ENCODE results near the gene SYT1.
"Not testable (repeated sequence)": the region's sequence is repeated elsewhere in the genome, so short reads cannot be mapped to it uniquely, and the experiment has no call there.

The SYT1 gene

DNA sequence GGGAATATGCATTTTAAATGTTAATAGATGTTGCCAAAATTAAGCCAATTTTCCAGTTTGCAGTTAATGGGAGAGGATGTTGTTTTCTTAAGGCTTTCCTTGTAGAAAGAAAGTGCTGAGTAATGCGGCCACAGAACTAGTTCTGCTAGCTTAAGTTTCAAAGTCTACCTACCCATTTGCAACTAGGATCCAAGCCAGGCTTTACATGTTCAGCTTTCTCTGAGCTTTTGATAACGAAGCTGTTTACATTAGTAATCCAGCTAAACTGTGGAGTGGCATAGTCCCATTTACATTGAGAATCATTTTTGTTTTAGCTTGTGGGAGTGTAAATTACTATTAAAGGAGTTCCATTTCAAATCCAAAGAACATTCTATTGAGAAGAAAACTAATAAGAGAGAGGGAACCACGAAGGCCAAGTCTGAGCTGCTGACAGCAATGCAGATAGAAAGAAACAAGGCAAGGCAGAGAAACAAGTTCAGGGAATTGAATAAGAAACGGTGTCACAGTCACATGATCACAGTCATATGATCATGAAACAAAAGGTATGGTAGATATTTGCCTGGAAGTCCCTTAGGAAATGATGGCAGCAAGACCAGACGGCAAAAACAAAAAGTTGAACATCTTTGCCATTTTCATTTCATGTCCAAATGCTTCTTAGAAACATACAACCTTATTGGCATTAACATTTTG lies 551.3 kb downstream of the SYT1 start:
- DNase-seq (ENCODE audit: insufficient read length, low spot score): no peak
- no peak for TF ChIP-seq POLR2A (IDR thresholded peaks at IDR 0.05; ENCODE audit: low read depth, low read length)
- FAIRE-seq: peak; percentile 70

DNA sequence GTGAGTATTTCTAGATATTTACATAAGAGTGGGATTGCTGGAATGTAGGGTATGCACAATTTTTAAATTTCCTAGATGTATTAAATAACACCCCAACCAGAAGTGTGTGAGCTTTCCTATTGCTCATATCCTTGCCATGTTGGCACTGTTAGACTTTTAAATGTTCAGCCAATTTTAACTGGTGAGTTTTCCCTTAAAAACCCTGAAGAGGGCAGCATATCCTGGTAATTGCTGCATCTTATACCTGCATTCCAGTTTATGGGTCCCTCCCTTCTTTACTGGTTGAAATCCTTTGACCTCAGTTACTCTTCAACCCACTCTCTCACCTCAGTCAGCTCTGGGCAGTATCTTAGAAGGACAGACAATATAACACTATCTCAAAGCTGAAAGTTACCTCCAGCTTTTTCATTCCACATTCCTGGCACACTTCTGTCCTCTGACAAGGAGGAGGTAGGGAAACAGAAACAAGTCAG lies 555.6 kb downstream of the SYT1 start:
- TF ChIP-seq POLR2A (IDR thresholded peaks at IDR 0.05; ENCODE audit: low read depth, low read length): no peak
- DNase-seq (ENCODE audit: insufficient read length, low spot score): no peak
- peak; percentile 99 for FAIRE-seq

DNA sequence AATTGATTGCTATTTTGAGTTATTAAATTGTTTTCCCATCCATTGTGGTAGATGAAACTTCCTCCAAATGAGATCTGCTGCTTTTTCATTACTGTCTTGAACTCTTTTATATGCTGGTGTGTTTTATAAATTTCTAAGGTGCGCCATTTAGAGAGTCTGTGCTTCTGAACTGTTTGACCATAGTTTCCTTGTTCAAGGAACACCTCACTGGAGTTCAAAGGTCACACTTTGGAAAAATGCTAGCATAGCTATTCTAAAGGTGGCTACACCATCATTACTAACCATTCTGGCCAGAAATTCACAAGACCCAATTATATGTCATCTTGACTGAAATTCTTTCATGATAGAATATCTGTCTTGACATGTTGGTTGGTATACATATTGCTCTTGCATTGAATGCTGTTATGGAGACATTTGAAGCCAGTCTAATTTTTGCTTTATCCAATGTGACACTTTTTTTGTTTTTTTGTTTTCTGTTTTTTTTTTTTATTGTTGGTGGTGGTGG lies 556.7 kb downstream of the SYT1 start:
- no peak for FAIRE-seq
- TF ChIP-seq POLR2A (IDR thresholded peaks at IDR 0.05; ENCODE audit: low read depth, low read length): no peak
- no peak for DNase-seq (ENCODE audit: insufficient read length, low spot score)

DNA sequence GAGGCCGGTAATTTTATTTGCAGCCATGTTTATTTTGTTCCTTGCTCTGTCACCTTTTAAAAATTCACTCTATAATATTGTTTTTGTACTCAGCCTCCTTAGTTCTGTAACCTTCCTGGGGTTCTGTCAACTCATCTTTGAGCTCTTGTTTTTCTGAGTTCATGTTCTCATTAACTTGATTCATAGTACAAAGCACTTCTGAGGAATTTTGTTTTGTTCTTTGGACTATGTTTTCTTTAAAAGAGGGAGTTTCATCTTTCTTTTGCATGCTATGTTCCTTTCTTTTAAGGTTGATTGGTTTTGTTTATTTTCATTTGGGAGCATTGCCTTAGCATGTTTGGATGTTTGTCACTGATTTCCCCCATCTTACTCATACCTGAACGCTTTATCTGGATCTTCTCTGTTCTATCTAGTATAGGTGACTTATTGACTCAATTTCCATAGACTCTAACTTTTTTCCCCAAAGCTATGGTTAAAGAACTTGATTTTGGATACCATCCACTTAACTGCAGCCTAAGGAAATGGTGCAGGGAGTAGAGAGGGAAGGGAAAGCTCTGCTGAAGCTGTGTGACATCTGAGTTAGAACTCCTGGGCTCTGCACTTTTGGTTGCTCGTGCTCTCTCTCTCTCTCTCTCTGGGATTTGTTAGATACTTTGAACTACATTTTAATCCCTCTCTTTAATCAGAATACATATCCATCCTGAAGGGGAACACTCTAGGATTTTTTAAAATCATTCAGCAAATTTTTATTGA lies 557.7 kb downstream of the SYT1 start:
- FAIRE-seq (peak; percentile 70), DNase-seq (ENCODE audit: insufficient read length, low spot score) (no peak)
- TF ChIP-seq POLR2A (IDR thresholded peaks at IDR 0.05; ENCODE audit: low read depth, low read length): no peak

DNA sequence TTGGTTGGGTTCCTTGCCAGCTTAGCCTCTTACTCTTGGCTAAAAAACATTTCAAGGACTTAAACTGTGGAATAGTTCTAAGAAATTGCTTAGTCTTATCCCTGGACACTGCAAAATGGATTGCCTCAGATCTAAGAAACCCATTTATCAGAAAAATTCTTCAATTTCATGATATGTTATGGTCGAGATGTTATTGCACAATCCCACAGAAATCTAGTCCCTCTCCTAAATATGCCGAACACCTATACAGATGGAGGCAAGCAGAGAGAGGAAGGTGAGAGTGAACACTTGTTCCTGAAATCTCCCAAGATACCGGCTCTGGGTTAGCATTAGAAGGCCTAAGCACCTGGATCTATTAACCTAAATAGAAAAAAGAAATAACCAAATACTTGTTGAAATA lies 559.0 kb downstream of the SYT1 start:
- FAIRE-seq (peak; percentile 62), DNase-seq (ENCODE audit: insufficient read length, low spot score) (no peak)
- no peak for TF ChIP-seq POLR2A (IDR thresholded peaks at IDR 0.05; ENCODE audit: low read depth, low read length)

DNA sequence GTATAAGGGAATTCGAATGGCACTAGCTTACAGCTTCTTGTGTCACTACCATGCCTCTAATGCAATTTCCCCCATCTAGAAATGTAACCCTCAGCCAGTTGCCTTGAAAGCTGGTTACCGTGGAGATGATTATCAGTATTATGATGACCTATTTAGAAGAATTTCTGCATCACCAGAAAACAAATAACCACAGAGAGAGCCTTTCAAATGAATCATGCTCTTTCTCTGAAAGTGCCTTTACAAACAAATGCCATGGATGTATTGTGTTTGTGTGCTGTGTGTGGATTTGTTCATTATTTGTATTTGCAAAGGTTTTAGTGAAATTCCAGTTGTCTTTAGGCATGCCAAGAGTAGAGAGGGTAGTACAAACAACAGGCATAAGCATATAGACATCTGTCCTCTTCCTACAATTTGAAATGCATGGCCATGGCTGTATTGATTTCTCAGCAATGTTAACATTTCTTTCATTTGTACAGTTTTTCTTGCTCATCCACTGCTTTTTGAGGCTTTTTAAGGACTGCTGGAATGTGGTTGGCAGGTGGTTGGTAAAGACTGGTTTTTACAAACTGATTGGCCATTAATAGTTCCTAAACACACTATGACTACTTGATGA lies 559.6 kb downstream of the SYT1 start:
- FAIRE-seq (peak; percentile 99), DNase-seq (ENCODE audit: insufficient read length, low spot score) (no peak)
- TF ChIP-seq POLR2A (IDR thresholded peaks at IDR 0.05; ENCODE audit: low read depth, low read length): no peak

DNA sequence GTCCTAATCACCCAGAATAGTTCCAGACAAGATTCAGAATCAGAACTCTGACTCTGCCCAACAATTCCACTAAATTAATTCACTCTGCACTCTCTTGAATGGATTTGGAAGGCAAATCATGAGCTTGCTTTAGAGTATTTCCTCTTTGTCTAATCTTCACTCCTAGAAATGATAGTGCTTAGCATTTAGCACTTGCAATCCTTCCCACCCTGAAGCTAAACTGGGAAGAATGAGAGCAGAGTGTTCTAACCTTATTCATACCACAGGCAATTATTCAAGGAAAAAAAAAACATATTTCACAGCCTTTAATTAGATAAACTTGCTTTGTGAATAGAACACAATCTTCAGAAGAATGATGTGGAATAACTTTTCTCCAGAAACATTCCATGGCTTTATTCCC lies 561.5 kb downstream of the SYT1 start:
- DNase-seq (ENCODE audit: insufficient read length, low spot score): no peak
- no peak for FAIRE-seq

DNA sequence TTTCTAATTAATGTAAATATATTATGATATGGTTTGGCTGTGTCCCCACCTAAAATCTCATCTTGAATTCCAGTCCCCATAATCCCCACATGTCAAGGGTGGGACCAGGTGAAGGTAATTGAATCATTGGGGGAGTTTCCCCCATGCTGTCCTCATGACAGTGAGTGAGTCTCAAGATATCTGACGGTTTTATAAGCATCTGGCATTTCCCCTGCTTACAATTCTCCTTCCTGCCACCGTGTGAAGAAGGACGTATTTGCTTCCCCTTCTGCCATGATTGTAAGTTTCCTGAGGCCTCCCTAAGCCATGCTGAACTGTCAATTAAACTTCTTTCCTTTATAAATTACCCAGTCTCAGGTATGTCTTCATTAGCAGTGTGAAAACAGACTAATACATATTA lies 562.2 kb downstream of the SYT1 start:
- not testable (repeated sequence) for DNase-seq (ENCODE audit: insufficient read length, low spot score)
- peak; percentile 45 for FAIRE-seq

More for the DNA sequence above, 561.5 kb downstream of the SYT1 start:
- no peak for TF ChIP-seq POLR2A (IDR thresholded peaks at IDR 0.05; ENCODE audit: low read depth, low read length)

DNA sequence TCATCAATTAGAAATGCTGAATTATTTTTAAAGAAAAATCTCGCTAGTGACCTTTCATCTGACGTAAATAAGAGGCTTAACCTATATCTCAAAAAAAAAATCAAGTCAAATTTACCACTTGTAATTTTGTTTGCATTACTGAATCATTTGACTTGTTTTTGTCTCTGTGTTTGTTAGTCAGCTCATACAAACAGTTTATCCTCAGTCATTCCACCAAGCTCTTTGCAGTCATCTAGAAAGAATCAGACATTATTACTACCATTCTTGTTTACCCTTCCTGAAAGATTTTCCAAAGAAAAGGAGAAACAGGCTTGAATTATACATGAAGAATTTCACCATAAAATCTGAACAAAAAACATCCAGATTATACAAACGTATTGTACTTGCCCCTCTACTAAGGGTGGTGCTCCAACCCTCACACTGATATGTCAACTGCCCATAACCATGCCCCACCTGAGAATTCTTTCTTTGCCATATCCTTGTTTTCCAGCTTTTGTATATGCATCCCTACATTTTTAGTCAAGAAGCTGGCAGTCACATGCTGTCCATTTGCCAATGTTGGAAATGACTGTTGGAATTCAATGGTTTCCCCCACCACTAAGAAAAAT lies 569.0 kb downstream of the SYT1 start:
- no peak for DNase-seq (ENCODE audit: insufficient read length, low spot score)
- no peak for TF ChIP-seq POLR2A (IDR thresholded peaks at IDR 0.05; ENCODE audit: low read depth, low read length)
- peak; percentile 15 for FAIRE-seq

DNA sequence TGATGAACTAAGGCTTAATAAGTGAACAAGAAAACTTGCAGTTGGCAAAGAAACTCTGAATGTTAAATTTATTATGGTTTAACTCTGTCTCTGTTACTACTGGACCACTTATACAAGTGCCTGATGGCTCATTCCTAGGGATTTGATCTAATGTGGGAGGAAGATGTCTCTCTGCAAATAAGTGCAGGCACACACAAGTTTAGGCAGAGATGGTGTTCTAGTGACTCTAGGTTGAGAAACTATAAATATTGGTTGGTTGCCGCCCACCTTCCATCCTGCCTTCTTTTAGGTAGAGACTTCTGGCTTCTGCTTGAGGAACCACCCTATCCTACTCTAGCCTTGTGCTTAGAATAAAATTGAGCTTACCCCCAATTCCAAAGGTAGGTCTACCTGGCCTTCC lies 570.0 kb downstream of the SYT1 start:
- DNase-seq (ENCODE audit: insufficient read length, low spot score) (no peak), FAIRE-seq (no peak)
- TF ChIP-seq POLR2A (IDR thresholded peaks at IDR 0.05; ENCODE audit: low read depth, low read length): no peak

DNA sequence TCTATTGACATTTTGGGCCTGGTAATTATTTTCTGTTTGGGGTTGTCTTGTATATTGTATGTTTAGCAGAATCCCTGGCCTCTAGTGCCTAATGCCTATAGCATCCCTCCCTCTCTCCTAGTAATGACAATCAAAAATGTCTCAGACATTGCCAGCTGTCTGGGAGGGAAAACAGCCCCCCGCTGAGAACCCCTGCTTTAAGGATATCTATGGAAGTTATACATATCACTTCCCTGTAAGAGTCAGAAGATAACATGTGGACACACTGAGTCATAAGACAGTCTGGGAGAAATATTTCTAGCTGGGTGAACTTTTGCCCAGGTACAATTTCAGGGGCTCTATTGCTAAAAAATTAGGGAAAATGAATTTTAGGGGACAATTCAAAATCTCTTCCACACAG lies 571.2 kb downstream of the SYT1 start:
- no peak for FAIRE-seq
- TF ChIP-seq POLR2A (IDR thresholded peaks at IDR 0.05; ENCODE audit: low read depth, low read length): no peak
- no peak for DNase-seq (ENCODE audit: insufficient read length, low spot score)

DNA sequence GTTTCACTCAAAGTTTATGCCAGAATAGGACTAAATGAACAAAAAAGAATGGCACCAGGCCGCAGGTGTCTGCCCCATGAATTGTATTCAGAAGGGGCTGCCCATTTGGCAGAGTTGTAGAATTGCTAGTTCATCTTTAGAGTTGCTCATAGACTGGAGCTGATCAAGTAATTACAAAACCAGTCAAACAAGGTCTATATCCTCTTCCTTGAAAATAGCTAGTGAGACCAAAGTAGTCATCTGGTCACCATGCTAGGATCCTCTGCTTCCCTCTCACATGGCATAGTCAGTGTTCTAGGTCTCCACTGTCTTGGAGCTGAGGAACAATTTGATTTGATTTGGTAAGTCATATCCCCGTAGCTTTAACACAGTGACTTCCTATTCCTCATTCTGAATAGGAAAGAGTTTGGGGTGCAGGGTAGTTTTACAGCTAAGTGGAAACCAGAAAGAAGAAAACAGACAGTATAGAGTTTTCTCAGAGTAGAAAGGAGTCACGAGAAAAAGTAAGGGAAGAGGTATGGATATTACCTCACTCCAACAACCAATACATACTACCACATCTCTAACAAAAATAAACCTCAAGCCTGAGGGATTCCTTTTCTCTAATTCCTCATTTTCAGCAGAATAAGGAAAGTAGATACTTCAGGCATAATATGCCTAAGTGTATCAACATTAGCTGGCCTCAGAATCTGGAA lies 574.1 kb downstream of the SYT1 start:
- FAIRE-seq (no peak), DNase-seq (ENCODE audit: insufficient read length, low spot score) (no peak)
- no peak for TF ChIP-seq POLR2A (IDR thresholded peaks at IDR 0.05; ENCODE audit: low read depth, low read length)

DNA sequence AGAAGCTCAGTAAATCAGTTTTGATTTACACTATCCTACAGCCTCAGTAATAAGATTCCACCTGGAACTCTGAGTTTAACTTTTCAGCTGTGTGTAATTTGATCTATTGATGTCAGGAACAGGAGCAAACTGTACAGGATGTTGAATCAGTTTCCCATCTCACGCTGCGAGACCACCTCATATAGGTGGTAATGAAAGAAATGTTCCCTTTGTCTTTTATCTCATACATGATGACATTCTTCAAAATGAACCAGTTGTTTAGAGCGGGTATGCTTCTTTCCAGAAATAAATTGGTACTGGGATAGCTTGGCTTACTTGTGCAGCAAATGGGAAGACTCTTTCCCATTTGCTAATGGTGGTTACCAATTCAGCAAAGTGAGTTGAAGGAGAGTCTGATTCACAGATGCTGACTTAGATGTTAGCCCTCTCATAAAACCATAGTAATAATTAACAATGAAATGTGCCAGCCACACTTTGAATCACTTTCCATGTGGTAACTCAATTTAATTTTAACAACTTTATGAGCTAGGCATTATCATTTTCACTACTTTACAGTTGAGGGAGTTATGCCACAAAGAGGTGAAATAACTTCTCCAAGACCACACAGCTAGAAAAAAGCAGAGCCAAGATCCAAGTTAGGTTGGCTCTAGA lies 574.7 kb downstream of the SYT1 start:
- no peak for DNase-seq (ENCODE audit: insufficient read length, low spot score)
- no peak for TF ChIP-seq POLR2A (IDR thresholded peaks at IDR 0.05; ENCODE audit: low read depth, low read length)
- peak; percentile 50 for FAIRE-seq

Measured in H54 (cell line).